ENCODE results near the gene RNU6-1. TPM values are rescaled to one million over a fixed set of nuclear protein-coding genes. Genes with fewer than 3 reads are reported as not detected.

RNU6-1 gene
- total RNA-seq, 1 experiment from 2014 or later: not detected

DNA sequence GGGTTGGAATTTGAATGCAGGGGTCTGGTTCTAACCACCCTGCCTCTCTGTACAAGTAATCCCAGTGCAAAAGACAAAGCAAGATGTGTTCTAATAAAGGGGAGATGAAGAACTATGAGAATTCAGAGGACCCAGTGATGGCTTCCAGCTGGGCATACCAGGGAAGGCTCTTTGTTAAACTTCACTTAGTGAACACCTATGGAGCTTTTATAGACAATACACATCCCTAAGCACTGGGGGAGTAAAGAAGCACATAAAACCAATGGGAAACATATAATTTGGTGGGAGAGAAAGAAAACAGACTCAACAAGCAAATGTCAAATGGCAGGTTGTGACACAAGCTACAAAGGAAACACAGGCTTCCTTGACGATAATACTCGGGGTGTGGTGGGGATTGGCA is 47.9 kb upstream of the RNU6-1 start:
- H3K9me3 Mint-ChIP-seq: peaks cover 23% of the 10 kb centered on the region
- TF ChIP-seq HMGA2 (CRISPR knock-in tag; IDR thresholded peaks at IDR 0.05) (no peak), CREM (CRISPR knock-in tag; IDR thresholded peaks at IDR 0.05) (no peak), GTF2I (CRISPR knock-in tag; conservative IDR thresholded peaks at IDR 0.05) (no peak), NR2C2 (CRISPR knock-in tag; IDR thresholded peaks at IDR 0.05) (no peak), CTCF (IDR thresholded peaks at IDR 0.05) (no peak), ZNF263 (CRISPR knock-in tag; IDR thresholded peaks at IDR 0.05; ENCODE audit: low read depth) (no peak), NR1H2 (CRISPR knock-in tag; IDR thresholded peaks at IDR 0.05) (no peak)
- TF ChIP-seq, protein P1, sequence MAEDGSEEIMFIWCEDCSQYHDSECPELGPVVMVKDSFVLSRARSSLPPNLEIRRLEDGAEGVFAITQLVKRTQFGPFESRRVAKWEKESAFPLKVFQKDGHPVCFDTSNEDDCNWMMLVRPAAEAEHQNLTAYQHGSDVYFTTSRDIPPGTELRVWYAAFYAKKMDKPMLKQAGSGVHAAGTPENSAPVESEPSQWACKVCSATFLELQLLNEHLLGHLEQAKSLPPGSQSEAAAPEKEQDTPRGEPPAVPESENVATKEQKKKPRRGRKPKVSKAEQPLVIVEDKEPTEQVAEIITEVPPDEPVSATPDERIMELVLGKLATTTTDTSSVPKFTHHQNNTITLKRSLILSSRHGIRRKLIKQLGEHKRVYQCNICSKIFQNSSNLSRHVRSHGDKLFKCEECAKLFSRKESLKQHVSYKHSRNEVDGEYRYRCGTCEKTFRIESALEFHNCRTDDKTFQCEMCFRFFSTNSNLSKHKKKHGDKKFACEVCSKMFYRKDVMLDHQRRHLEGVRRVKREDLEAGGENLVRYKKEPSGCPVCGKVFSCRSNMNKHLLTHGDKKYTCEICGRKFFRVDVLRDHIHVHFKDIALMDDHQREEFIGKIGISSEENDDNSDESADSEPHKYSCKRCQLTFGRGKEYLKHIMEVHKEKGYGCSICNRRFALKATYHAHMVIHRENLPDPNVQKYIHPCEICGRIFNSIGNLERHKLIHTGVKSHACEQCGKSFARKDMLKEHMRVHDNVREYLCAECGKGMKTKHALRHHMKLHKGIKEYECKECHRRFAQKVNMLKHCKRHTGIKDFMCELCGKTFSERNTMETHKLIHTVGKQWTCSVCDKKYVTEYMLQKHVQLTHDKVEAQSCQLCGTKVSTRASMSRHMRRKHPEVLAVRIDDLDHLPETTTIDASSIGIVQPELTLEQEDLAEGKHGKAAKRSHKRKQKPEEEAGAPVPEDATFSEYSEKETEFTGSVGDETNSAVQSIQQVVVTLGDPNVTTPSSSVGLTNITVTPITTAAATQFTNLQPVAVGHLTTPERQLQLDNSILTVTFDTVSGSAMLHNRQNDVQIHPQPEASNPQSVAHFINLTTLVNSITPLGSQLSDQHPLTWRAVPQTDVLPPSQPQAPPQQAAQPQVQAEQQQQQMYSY (CRISPR knock-in tag; IDR thresholded peaks at IDR 0.05): no peak
- POLR2A ChIA-PET: no interaction called here
- H3K27me3 Mint-ChIP-seq (ENCODE audit: low read depth): peaks cover 25% of the 10 kb centered on the region
- DNase-seq (ENCODE audit: low spot score) (no peak), ATAC-seq (no peak)
- H3K36me3 Mint-ChIP-seq: peaks cover 3% of the 10 kb centered on the region; the same call in 1 of the 2 replicates
- H3K27ac Mint-ChIP-seq: no peak overlapping the region
- CTCF ChIA-PET: interaction anchor here (0.8 kb wide), 1 partner anchor 25 kb away, joined by 3 read pairs; no protein-coding TSS in a partner anchor
- no peak overlapping the region for H3K4me3 Mint-ChIP-seq
- H3K4me1 Mint-ChIP-seq: peaks cover 20% of the 10 kb centered on the region

- Mint-ChIP-seq H3K4me1 (peaks cover 26% of the 10 kb centered on the region), H3K36me3 (peaks cover 3% of the 10 kb centered on the region; the same call in 1 of the 2 replicates), H3K4me3 (peak overlapping the region; percentile 64; the same call in 1 of the 2 replicates), H3K9me3 (peaks cover 15% of the 10 kb centered on the region), H3K27ac (no peak overlapping the region), H3K27me3 (ENCODE audit: low read depth) (peaks cover 25% of the 10 kb centered on the region)
- CTCF ChIA-PET: no interaction called here
- DNase-seq (ENCODE audit: low spot score) (no peak), ATAC-seq (no peak)
- POLR2A ChIA-PET: interaction anchor here (0.5 kb wide), 1 partner anchor 30 kb away, joined by 3 read pairs; no protein-coding TSS in a partner anchor
- TF ChIP-seq, protein P2, sequence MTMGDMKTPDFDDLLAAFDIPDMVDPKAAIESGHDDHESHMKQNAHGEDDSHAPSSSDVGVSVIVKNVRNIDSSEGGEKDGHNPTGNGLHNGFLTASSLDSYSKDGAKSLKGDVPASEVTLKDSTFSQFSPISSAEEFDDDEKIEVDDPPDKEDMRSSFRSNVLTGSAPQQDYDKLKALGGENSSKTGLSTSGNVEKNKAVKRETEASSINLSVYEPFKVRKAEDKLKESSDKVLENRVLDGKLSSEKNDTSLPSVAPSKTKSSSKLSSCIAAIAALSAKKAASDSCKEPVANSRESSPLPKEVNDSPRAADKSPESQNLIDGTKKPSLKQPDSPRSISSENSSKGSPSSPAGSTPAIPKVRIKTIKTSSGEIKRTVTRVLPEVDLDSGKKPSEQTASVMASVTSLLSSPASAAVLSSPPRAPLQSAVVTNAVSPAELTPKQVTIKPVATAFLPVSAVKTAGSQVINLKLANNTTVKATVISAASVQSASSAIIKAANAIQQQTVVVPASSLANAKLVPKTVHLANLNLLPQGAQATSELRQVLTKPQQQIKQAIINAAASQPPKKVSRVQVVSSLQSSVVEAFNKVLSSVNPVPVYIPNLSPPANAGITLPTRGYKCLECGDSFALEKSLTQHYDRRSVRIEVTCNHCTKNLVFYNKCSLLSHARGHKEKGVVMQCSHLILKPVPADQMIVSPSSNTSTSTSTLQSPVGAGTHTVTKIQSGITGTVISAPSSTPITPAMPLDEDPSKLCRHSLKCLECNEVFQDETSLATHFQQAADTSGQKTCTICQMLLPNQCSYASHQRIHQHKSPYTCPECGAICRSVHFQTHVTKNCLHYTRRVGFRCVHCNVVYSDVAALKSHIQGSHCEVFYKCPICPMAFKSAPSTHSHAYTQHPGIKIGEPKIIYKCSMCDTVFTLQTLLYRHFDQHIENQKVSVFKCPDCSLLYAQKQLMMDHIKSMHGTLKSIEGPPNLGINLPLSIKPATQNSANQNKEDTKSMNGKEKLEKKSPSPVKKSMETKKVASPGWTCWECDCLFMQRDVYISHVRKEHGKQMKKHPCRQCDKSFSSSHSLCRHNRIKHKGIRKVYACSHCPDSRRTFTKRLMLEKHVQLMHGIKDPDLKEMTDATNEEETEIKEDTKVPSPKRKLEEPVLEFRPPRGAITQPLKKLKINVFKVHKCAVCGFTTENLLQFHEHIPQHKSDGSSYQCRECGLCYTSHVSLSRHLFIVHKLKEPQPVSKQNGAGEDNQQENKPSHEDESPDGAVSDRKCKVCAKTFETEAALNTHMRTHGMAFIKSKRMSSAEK (CRISPR knock-in tag; IDR thresholded peaks at IDR 0.05; ENCODE audit: borderline replicate concordance): no peak
- TF ChIP-seq, protein P3, sequence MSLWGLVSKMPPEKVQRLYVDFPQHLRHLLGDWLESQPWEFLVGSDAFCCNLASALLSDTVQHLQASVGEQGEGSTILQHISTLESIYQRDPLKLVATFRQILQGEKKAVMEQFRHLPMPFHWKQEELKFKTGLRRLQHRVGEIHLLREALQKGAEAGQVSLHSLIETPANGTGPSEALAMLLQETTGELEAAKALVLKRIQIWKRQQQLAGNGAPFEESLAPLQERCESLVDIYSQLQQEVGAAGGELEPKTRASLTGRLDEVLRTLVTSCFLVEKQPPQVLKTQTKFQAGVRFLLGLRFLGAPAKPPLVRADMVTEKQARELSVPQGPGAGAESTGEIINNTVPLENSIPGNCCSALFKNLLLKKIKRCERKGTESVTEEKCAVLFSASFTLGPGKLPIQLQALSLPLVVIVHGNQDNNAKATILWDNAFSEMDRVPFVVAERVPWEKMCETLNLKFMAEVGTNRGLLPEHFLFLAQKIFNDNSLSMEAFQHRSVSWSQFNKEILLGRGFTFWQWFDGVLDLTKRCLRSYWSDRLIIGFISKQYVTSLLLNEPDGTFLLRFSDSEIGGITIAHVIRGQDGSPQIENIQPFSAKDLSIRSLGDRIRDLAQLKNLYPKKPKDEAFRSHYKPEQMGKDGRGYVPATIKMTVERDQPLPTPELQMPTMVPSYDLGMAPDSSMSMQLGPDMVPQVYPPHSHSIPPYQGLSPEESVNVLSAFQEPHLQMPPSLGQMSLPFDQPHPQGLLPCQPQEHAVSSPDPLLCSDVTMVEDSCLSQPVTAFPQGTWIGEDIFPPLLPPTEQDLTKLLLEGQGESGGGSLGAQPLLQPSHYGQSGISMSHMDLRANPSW (CRISPR knock-in tag; conservative IDR thresholded peaks at IDR 0.05; ENCODE audit: low read depth): no peak
- TF ChIP-seq, protein P4, sequence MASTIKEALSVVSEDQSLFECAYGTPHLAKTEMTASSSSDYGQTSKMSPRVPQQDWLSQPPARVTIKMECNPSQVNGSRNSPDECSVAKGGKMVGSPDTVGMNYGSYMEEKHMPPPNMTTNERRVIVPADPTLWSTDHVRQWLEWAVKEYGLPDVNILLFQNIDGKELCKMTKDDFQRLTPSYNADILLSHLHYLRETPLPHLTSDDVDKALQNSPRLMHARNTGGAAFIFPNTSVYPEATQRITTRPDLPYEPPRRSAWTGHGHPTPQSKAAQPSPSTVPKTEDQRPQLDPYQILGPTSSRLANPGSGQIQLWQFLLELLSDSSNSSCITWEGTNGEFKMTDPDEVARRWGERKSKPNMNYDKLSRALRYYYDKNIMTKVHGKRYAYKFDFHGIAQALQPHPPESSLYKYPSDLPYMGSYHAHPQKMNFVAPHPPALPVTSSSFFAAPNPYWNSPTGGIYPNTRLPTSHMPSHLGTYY (CRISPR knock-in tag; IDR thresholded peaks at IDR 0.05): no peak
- no peak for TF ChIP-seq NFYB (CRISPR knock-in tag; conservative IDR thresholded peaks at IDR 0.05; ENCODE audit: low read depth)
- no peak for TF ChIP-seq FOXK1 (CRISPR knock-in tag; IDR thresholded peaks at IDR 0.05)
- no peak for TF ChIP-seq NR2C2 (CRISPR knock-in tag; IDR thresholded peaks at IDR 0.05)
- no peak for TF ChIP-seq NFATC4 (CRISPR knock-in tag; IDR thresholded peaks at IDR 0.05)
These were observed 46.0 kb upstream of the RNU6-1 start for GRCh38 chr15:67885861-67886260.
